H1 (cell line): Measurements from ENCODE around the gene PI4K2A. TPM values are rescaled to one million over a fixed set of nuclear protein-coding genes. Genes with fewer than 3 reads are reported as not detected.

Experiments
- CTCF ChIA-PET: fragments of 300-600 bp; sonication (Branson Sonifier 250); formaldehyde crosslinking; loops from one replicate; lab custom pipeline; 2021; ENCODE audit not compliant: partially characterized antibody; lab: Charles Lee
- POLR2A ChIA-PET: fragments of 300-600 bp; sonication (Branson Sonifier 250); formaldehyde crosslinking; loops from one replicate; lab custom pipeline; 2021; ENCODE audit warnings: inconsistent platforms; ENCODE audit not compliant: partially characterized antibody; lab: Charles Lee
- DNase-seq, 2 experiments: peaks; one replicate each; pipeline versions ENCODE4 v3.0.0 to v3.0.0-alpha.2; 2010 to 2022; ENCODE audit warnings: low spot score in 2 of 2, low read depth in 1 of 2, mixed read lengths in 1 of 2
- FAIRE-seq: peaks from 2 replicates; lab custom pipeline; 2011; peaks lifted over from hg19 to GRCh38; lab: Jason Lieb, UNC
- H2AFZ ChIP-seq: 2 replicates; pipeline ENCODE4 v1.8.1; 2012; ENCODE audit warnings: low read length, inconsistent platforms
- H2AK5ac ChIP-seq: 2 replicates; pipeline ENCODE4 v1.6.1; 2013; ENCODE audit warnings: low read depth, low read length
- H2BK120ac ChIP-seq: replicated peaks from 2 replicates; pipeline ENCODE3; 2013; ENCODE audit warnings: low read depth, low read length, inconsistent platforms
- H2BK12ac ChIP-seq: 2 replicates; pipeline ENCODE4 v1.6.1; 2013; ENCODE audit warnings: low read depth, low read length
- H2BK15ac ChIP-seq: 2 replicates; pipeline ENCODE4 v1.6.1; 2013; ENCODE audit warnings: low read length
- H2BK20ac ChIP-seq: 2 replicates; pipeline ENCODE4 v1.6.1; 2013; ENCODE audit warnings: low read length
- H2BK5ac ChIP-seq: 2 replicates; pipeline ENCODE4 v1.6.1; 2013; ENCODE audit warnings: low read depth, low read length
- H3K14ac ChIP-seq: 2 replicates; pipeline ENCODE4 v1.6.1; 2013; ENCODE audit warnings: inconsistent platforms; ENCODE audit not compliant: insufficient read length
- H3K18ac ChIP-seq: 2 replicates; pipeline ENCODE4 v1.6.1; 2013; ENCODE audit warnings: low read length; ENCODE audit errors: extremely low read depth
- H3K23ac ChIP-seq: 2 replicates; pipeline ENCODE4 v1.6.1; 2013; ENCODE audit warnings: inconsistent platforms; ENCODE audit not compliant: insufficient read length
- H3K23me2 ChIP-seq: 2 replicates; pipeline ENCODE4 v1.6.1; 2013; ENCODE audit warnings: low read depth, low read length
- H3K27ac ChIP-seq: 2 replicates; pipeline ENCODE4 v1.6.1; 2011; ENCODE audit warnings: low read depth, low read length, inconsistent platforms
- H3K27me3 ChIP-seq, 4 experiments: replicated peaks in 1 of 4; 1 replicate in 1 of 4; 2 replicates in 3 of 4; pipeline versions ENCODE4 v1.6.1 to v1.8.1; 2011 to 2013; ENCODE audit warnings: low read length in 3 of 4, mild to moderate bottlenecking in 3 of 4, inconsistent platforms in 2 of 4, mixed read lengths in 2 of 4, moderate library complexity in 1 of 4; ENCODE audit not compliant: control insufficient read depth in 3 of 4, insufficient read depth in 3 of 4; ENCODE audit errors: extremely low read depth in 1 of 4
- H3K36me3 ChIP-seq, 4 experiments: 2 replicates each; pipeline versions ENCODE4 v1.6.1 to v1.8.1; 2011 to 2013; ENCODE audit warnings: mild to moderate bottlenecking in 4 of 4, low read length in 3 of 4, moderate library complexity in 2 of 4, control low read depth in 1 of 4, inconsistent platforms in 1 of 4; ENCODE audit not compliant: insufficient read depth in 4 of 4, control insufficient read depth in 2 of 4
- H3K4ac ChIP-seq: replicated peaks from 2 replicates; pipeline ENCODE3; 2013; ENCODE audit warnings: low read length, low read depth, mixed read lengths, inconsistent platforms; ENCODE audit not compliant: insufficient read length
- H3K4me1 ChIP-seq, 4 experiments: replicated peaks in 1 of 4; 1 replicate in 1 of 4; 2 replicates in 3 of 4; pipeline versions ENCODE4 v1.6.1 to v1.8.1; 2011 to 2013; ENCODE audit warnings: low read length in 3 of 4, inconsistent platforms in 2 of 4, mixed read lengths in 1 of 4; ENCODE audit not compliant: insufficient read depth in 4 of 4, control insufficient read depth in 3 of 4
- H3K4me2 ChIP-seq, 2 experiments: 2 replicates each; pipeline versions ENCODE4 v1.6.1 to v1.8.1; 2011 to 2013; ENCODE audit warnings: low read depth in 2 of 2, low read length in 2 of 2, control low read depth in 1 of 2, inconsistent platforms in 1 of 2, mild to moderate bottlenecking in 1 of 2; ENCODE audit not compliant: insufficient read depth in 1 of 2
- H3K4me3 ChIP-seq, 4 experiments: fragments of 200-600, 300-600 bp in 1 of 4; sonication (generic), shearing (Covaris generic), sonication (Bioruptor Twin) in 1 of 4; 2 replicates each; pipeline versions ENCODE4 v1.5.1 to v1.8.1; 2011 to 2016; ENCODE audit warnings: low read length in 4 of 4, low read depth in 3 of 4, control low read depth in 2 of 4, inconsistent platforms in 2 of 4, mild to moderate bottlenecking in 2 of 4, mixed read lengths in 1 of 4, moderate library complexity in 1 of 4; ENCODE audit not compliant: insufficient read depth in 2 of 4; ENCODE audit errors: extremely low read depth in 1 of 4
- H3K56ac ChIP-seq: replicated peaks from 2 replicates; pipeline ENCODE3; 2013; ENCODE audit warnings: low read depth, mild to moderate bottlenecking, mixed read lengths, low read length, inconsistent platforms; ENCODE audit not compliant: insufficient read length
- H3K79me1 ChIP-seq: 2 replicates; pipeline ENCODE4 v1.6.1; 2013; ENCODE audit warnings: low read depth, low read length, control low read depth
- H3K79me2 ChIP-seq, 2 experiments: 2 replicates each; pipeline versions ENCODE4 v1.6.1 to v1.8.1; 2012 to 2013; ENCODE audit warnings: low read length in 2 of 2, mild to moderate bottlenecking in 2 of 2, inconsistent platforms in 1 of 2; ENCODE audit not compliant: insufficient read depth in 2 of 2, control insufficient read depth in 1 of 2
- H3K9ac ChIP-seq, 4 experiments: replicated peaks in 1 of 4; 1 replicate in 1 of 4; 2 replicates in 3 of 4; pipeline versions ENCODE4 v1.6.1 to v1.8.1; 2011 to 2013; ENCODE audit warnings: low read depth in 3 of 4, low read length in 3 of 4, control low read depth in 2 of 4, mild to moderate bottlenecking in 2 of 4, moderate library complexity in 2 of 4, inconsistent platforms in 1 of 4; ENCODE audit errors: extremely low read depth in 1 of 4
- H3K9me3 ChIP-seq, 2 experiments: 2 replicates each; pipeline versions ENCODE4 v1.6.1 to v1.8.1; 2012 to 2013; ENCODE audit warnings: mild to moderate bottlenecking in 2 of 2, moderate library complexity in 2 of 2, control low read depth in 1 of 2, inconsistent platforms in 1 of 2, low read depth in 1 of 2, low read length in 1 of 2, mixed read lengths in 1 of 2; ENCODE audit not compliant: insufficient read depth in 2 of 2
- H4K20me1 ChIP-seq, 2 experiments: replicated peaks in 1 of 2; 2 replicates each; pipeline versions ENCODE3 to v1.8.1; 2011 to 2013; ENCODE audit warnings: inconsistent platforms in 2 of 2, low read length in 2 of 2, mild to moderate bottlenecking in 1 of 2; ENCODE audit not compliant: insufficient read depth in 2 of 2, control insufficient read depth in 1 of 2
- H4K5ac ChIP-seq: 2 replicates; pipeline ENCODE4 v1.6.1; 2013; ENCODE audit warnings: low read length, low read depth, mixed read lengths, inconsistent platforms; ENCODE audit not compliant: insufficient read length
- H4K8ac ChIP-seq: 2 replicates; pipeline ENCODE4 v1.8.0; 2013; ENCODE audit warnings: mild to moderate bottlenecking, moderate library complexity, low read length, inconsistent platforms; ENCODE audit not compliant: insufficient read depth; ENCODE audit errors: extremely low read depth
- H4K91ac ChIP-seq: replicated peaks from 2 replicates; pipeline ENCODE3; 2013; ENCODE audit warnings: low read length, mixed read lengths, inconsistent platforms; ENCODE audit not compliant: insufficient read length
- BCL11A ChIP-seq, 2 experiments: IDR thresholded peaks; one replicate each; pipeline ENCODE4 v1.6.1; 2011; ENCODE audit warnings: low read depth in 2 of 2, low read length in 2 of 2, mild to moderate bottlenecking in 2 of 2
- CBX8 ChIP-seq: fragments of 300-800, 300-1000 bp; sonication (generic); IDR thresholded peaks from 2 replicates; pipeline ENCODE4 v1.7.1; 2016; ENCODE audit warnings: low read depth, low read length, borderline replicate concordance
- EGR1 ChIP-seq: IDR thresholded peaks from 2 replicates; pipeline ENCODE4 v1.6.1; 2011; ENCODE audit warnings: low read depth, low read length, borderline replicate concordance
- KDM4A ChIP-seq: IDR thresholded peaks from one replicate; pipeline ENCODE4 v1.7.1; 2012; ENCODE audit warnings: low read depth, mild to moderate bottlenecking, moderate library complexity, low read length, inconsistent platforms; ENCODE audit not compliant: severe bottlenecking
- MAFK ChIP-seq: IDR thresholded peaks from 2 replicates; pipeline ENCODE4 v1.6.1; 2012; ENCODE audit warnings: low read depth, mild to moderate bottlenecking, improper control_type of control experiment, low read length
- MAX ChIP-seq: IDR thresholded peaks from 2 replicates; pipeline ENCODE4 v1.6.1; 2012; ENCODE audit warnings: inconsistent platforms
- NRF1 ChIP-seq: IDR thresholded peaks from 2 replicates; pipeline ENCODE4 v1.6.1; 2011; ENCODE audit warnings: mild to moderate bottlenecking, low read depth, low read length, improper control_type of control experiment
- PHF8 ChIP-seq: fragments of 200-600 bp; sonication (generic); conservative IDR thresholded peaks from 2 replicates; pipeline ENCODE4 v1.7.1; 2012; ENCODE audit warnings: low read depth, mild to moderate bottlenecking, inconsistent platforms, low read length, moderate library complexity
- RFX5 ChIP-seq: IDR thresholded peaks from 2 replicates; pipeline ENCODE4 v1.6.1; 2011; ENCODE audit warnings: low read depth, low read length, improper control_type of control experiment, borderline replicate concordance
- RXRA ChIP-seq: IDR thresholded peaks from 2 replicates; pipeline ENCODE4 v1.6.1; 2011; ENCODE audit warnings: low read depth, mild to moderate bottlenecking, low read length, moderate library complexity; ENCODE audit not compliant: insufficient read depth
- SP4 ChIP-seq: IDR thresholded peaks from 2 replicates; pipeline ENCODE4 v1.6.1; 2012; ENCODE audit warnings: low read length, inconsistent platforms
- TAF1 ChIP-seq: IDR thresholded peaks from 2 replicates; pipeline ENCODE4 v1.6.1; 2011; ENCODE audit warnings: mild to moderate bottlenecking, low read depth, low read length
- USF2 ChIP-seq: IDR thresholded peaks from 2 replicates; pipeline ENCODE4 v1.6.1; 2011; ENCODE audit warnings: low read length, improper control_type of control experiment
- WGBS, 2 experiments: shearing (Covaris generic) in 1 of 2; methylation state at CpG; one replicate each; pipeline versions ENCODE4 v1.1.6 to v1.1.7; 2013 to 2015; ENCODE audit warnings: low lambda C conversion rate in 2 of 2, mixed read lengths in 2 of 2, inconsistent platforms in 1 of 2, low coverage in 1 of 2, missing lambda C conversion rate in 1 of 2; ENCODE audit not compliant: insufficient replicate concordance in 2 of 2, insufficient coverage in 1 of 2, insufficient read length in 1 of 2; ENCODE audit errors: extremely low coverage in 1 of 2, missing lambda C conversion rate in 1 of 2; 5-methylcytosine and 5-hydroxymethylcytosine counted together
- polyA plus RNA-seq, 7 experiments: library from polyadenylated mRNA; depleted of rRNA in 3 of 7; stranded (reverse) in 5 of 7; unstranded in 2 of 7; fragments of >200 nt in 5 of 7; fragments of 200-250 nt in 2 of 7; gene quantifications; 1 replicate in 5 of 7; 2 replicates in 1 of 7; 4 replicates in 1 of 7; pipeline versions ENCODE4 v1.2.1 to v1.2.3, GENCODE V29; 2011 to 2013; ENCODE audit warnings: missing spikeins in 2 of 7, mixed read lengths in 2 of 7
- total RNA-seq: library from RNA; stranded (reverse); fragmentation: NEBNext Ultra II Directional; extraction: Animal tissue kit (Norgen Biotek cat#: 25700); gene quantifications from 2 replicates; pipeline ENCODE4 v1.2.1, GENCODE V29; 2021

PI4K2A gene
- total and polyA plus RNA-seq, 2 of the 8 experiments (the other 6 are each of a cell fraction or from before 2014, with no cell fraction given) = 20.7 to 21.9 TPM

- no peak overlapping the region for H4K5ac ChIP-seq
- H3K9me3 ChIP-seq = no peaks in the 10 kb centered on the region
- no peaks in the 10 kb centered on the region for H3K79me1 ChIP-seq
- no peak for DNase-seq
- POLR2A ChIA-PET = interaction anchor here (1.3 to 1.4 kb wide), 2 partner anchors 8 to 89 kb away, joined by 3 to 5 read pairs; no protein-coding TSS in a partner anchor
- FAIRE-seq = no peak
- H3K18ac ChIP-seq = no peak overlapping the region
- no peak overlapping the region for H2BK5ac ChIP-seq
- no peak overlapping the region for H3K4ac ChIP-seq
- H3K23me2 ChIP-seq = peaks cover 3% of the 10 kb centered on the region; the same call in 1 of the 2 replicates
- peaks cover 0 to 7% (median 2%) of the 10 kb centered on the region in 4 experiments; a peak in 3 of 7 replicates for H3K4me1 ChIP-seq
- no peak overlapping the region for H2BK12ac ChIP-seq
- H2AK5ac ChIP-seq = no peak overlapping the region
- no peak overlapping the region for H3K27ac ChIP-seq
- WGBS, 2 experiments = 95% methylated on average over 4 of the region's 4 CpGs; no CpG with 5 or more reads in 1 of the 2 experiments
- CTCF ChIA-PET = interaction anchor here (0.6 to 4.0 kb wide), 6 partner anchors 20 to 86 kb away, joined by 3 to 30 read pairs (median 8); partner anchors contain the start of gene ZFYVE27
- H2BK120ac ChIP-seq = no peak overlapping the region
- H2AFZ ChIP-seq = no peak overlapping the region
- peaks cover 0 to 11% of the 10 kb centered on the region in 2 experiments; a peak in 1 of 4 replicates for H3K79me2 ChIP-seq
- no peak overlapping the region for H3K4me3 ChIP-seq
- no peak overlapping the region for H3K56ac ChIP-seq
- peaks cover 0 to 5% (median 3%) of the 10 kb centered on the region in 4 experiments; a peak in 4 of 8 replicates for H3K36me3 ChIP-seq
- H3K14ac ChIP-seq = no peak overlapping the region
- H4K8ac ChIP-seq = no peak overlapping the region
- H3K4me2 ChIP-seq = no peak overlapping the region
- no peak overlapping the region for H2BK15ac ChIP-seq
- peaks cover 0 to 4% of the 10 kb centered on the region in 2 experiments for H4K20me1 ChIP-seq
- no peak overlapping the region for H3K9ac ChIP-seq
- no peaks in the 10 kb centered on the region for H3K27me3 ChIP-seq
- no peak overlapping the region for H2BK20ac ChIP-seq
- no peak overlapping the region for H4K91ac ChIP-seq
- no peak overlapping the region for H3K23ac ChIP-seq
- TF ChIP-seq BCL11A (IDR thresholded peaks at IDR 0.05; ENCODE audit: low read depth in 2 of 2, low read length in 2 of 2) = no peak
- TF ChIP-seq RFX5 = no peak
- no peak for TF ChIP-seq EGR1
- TF ChIP-seq CBX8 = no peak
- no peak for TF ChIP-seq NRF1
- TF ChIP-seq SP4 = no peak
- no peak for TF ChIP-seq USF2
- no peak for TF ChIP-seq TAF1
- no peak for TF ChIP-seq MAX
- TF ChIP-seq RXRA = no peak
- TF ChIP-seq PHF8 = no peak
- no peak for TF ChIP-seq KDM4A
- no peak for TF ChIP-seq MAFK
Observed at GRCh38 chr10:97682042-97682441, 41.6 kb downstream of the PI4K2A start.
